WTC11 (cell line): ENCODE results near the gene POU5F1. TPM values are rescaled to one million over a fixed set of nuclear protein-coding genes. Genes with fewer than 3 reads are reported as not detected.

Experiments used
- ATAC-seq: fragments of 200-7000 bp; cut with Tn5 transposase; 2 replicates; pipeline ENCODE4 v1.10.0; 2021; ENCODE audit warnings: mild to moderate bottlenecking, moderate library complexity
- CTCF ChIA-PET: fragments of 300-600 bp; sonication (Branson Sonifier 250); formaldehyde crosslinking; loops from one replicate; lab custom pipeline; 2021; ENCODE audit warnings: antibody characterized with exemption; lab: Charles Lee
- POLR2A ChIA-PET: fragments of 350-600 bp; sonication (Branson Sonifier 250); formaldehyde crosslinking; loops from one replicate; lab custom pipeline; 2021; ENCODE audit warnings: antibody characterized with exemption; lab: Charles Lee
- DNase-seq: peaks from one replicate; pipeline ENCODE4 v3.0.0; 2021; ENCODE audit warnings: low spot score
- H3K27ac Mint-ChIP-seq: 2 replicates; pipeline ENCODE4 v1.8.0; 2021; ENCODE audit warnings: mixed read lengths
- H3K27me3 Mint-ChIP-seq: 2 replicates; pipeline ENCODE4 v1.8.0; 2021; ENCODE audit warnings: low read depth, mild to moderate bottlenecking, moderate library complexity, mixed read lengths
- H3K36me3 Mint-ChIP-seq: 2 replicates; pipeline ENCODE4 v1.8.0; 2021; ENCODE audit warnings: mixed read lengths
- H3K4me1 Mint-ChIP-seq: 2 replicates; pipeline ENCODE4 v1.8.0; 2022; ENCODE audit warnings: mixed read lengths
- H3K4me3 Mint-ChIP-seq: 2 replicates; pipeline ENCODE4 v1.8.0; 2021; ENCODE audit warnings: mild to moderate bottlenecking, moderate library complexity, mixed read lengths
- H3K9me3 Mint-ChIP-seq: 2 replicates; pipeline ENCODE4 v1.8.0; 2021; ENCODE audit warnings: mixed read lengths
- CREB1 ChIP-seq: sonication (generic); formaldehyde crosslinking; IDR thresholded peaks from 2 replicates; pipeline ENCODE4 v1.8.0; 2023; ENCODE audit warnings: mild to moderate bottlenecking, missing genetic modification reagents
- IRF2 ChIP-seq: sonication (generic); formaldehyde crosslinking; IDR thresholded peaks from 2 replicates; pipeline ENCODE4 v1.8.0; 2022; ENCODE audit warnings: low read depth, missing genetic modification reagents, borderline replicate concordance
- NFATC4 ChIP-seq: fragments of 250-450 bp; sonication (Bioruptor Pico); IDR thresholded peaks from 2 replicates; pipeline ENCODE4 v1.9.0; 2021; ENCODE audit warnings: mild to moderate bottlenecking
- NFYB ChIP-seq: sonication (generic); formaldehyde crosslinking; conservative IDR thresholded peaks from 2 replicates; pipeline ENCODE4 v1.8.0; 2022; ENCODE audit warnings: low read depth, missing genetic modification reagents
- TCF7 ChIP-seq: sonication (generic); formaldehyde crosslinking; IDR thresholded peaks from 2 replicates; pipeline ENCODE4 v1.8.0; 2022; ENCODE audit warnings: mild to moderate bottlenecking, low read depth, missing genetic modification reagents, moderate library complexity
- TEAD4 ChIP-seq: sonication (generic); formaldehyde crosslinking; IDR thresholded peaks from 2 replicates; pipeline ENCODE4 v1.8.0; 2022; ENCODE audit warnings: mild to moderate bottlenecking, missing genetic modification reagents
- ZNF138 ChIP-seq: sonication (generic); formaldehyde crosslinking; conservative IDR thresholded peaks from 2 replicates; pipeline ENCODE4 v1.8.1; 2022; ENCODE audit warnings: mild to moderate bottlenecking, moderate library complexity, missing genetic modification reagents
- ZNF423 ChIP-seq: fragments of 250-450 bp; sonication (Bioruptor Pico); IDR thresholded peaks from 2 replicates; pipeline ENCODE4 v2.1.2; 2022; ENCODE audit warnings: mild to moderate bottlenecking, moderate library complexity
- total RNA-seq: library from RNA; stranded (reverse); gene quantifications from 3 replicates; pipeline ENCODE4 v1.2.3, GENCODE V29; 2021
- TF ChIP-seq, protein P1 (sequence below): sonication (generic); formaldehyde crosslinking; IDR thresholded peaks from 2 replicates; pipeline ENCODE4 v1.8.1; 2022; ENCODE audit warnings: mild to moderate bottlenecking, moderate library complexity, missing genetic modification reagents
- TF ChIP-seq, protein P2 (sequence below): sonication (generic); formaldehyde crosslinking; IDR thresholded peaks from 2 replicates; pipeline ENCODE4 v1.8.1; 2023; ENCODE audit warnings: mild to moderate bottlenecking, missing genetic modification reagents
- TF ChIP-seq, protein P3 (sequence below): sonication (generic); formaldehyde crosslinking; IDR thresholded peaks from 2 replicates; pipeline ENCODE4 v1.8.1; 2023; ENCODE audit warnings: mild to moderate bottlenecking, missing genetic modification reagents
- TF ChIP-seq, protein P4 (sequence below): fragments of 200-600 bp; IDR thresholded peaks from 2 replicates; pipeline ENCODE4 v1.8.0; 2022; ENCODE audit warnings: antibody characterized with exemption
- TF ChIP-seq, protein P5 (sequence below): sonication (generic); formaldehyde crosslinking; IDR thresholded peaks from 2 replicates; pipeline ENCODE4 v1.8.1; 2023; ENCODE audit warnings: mild to moderate bottlenecking, missing genetic modification reagents, moderate library complexity
- TF ChIP-seq, protein P6 (sequence below): sonication (generic); formaldehyde crosslinking; conservative IDR thresholded peaks from 2 replicates; pipeline ENCODE4 v1.8.1; 2023; ENCODE audit warnings: mild to moderate bottlenecking, low read depth, missing genetic modification reagents, moderate library complexity

POU5F1 gene
- total RNA-seq, 1 experiment from 2014 or later = 2,735 TPM

DNA sequence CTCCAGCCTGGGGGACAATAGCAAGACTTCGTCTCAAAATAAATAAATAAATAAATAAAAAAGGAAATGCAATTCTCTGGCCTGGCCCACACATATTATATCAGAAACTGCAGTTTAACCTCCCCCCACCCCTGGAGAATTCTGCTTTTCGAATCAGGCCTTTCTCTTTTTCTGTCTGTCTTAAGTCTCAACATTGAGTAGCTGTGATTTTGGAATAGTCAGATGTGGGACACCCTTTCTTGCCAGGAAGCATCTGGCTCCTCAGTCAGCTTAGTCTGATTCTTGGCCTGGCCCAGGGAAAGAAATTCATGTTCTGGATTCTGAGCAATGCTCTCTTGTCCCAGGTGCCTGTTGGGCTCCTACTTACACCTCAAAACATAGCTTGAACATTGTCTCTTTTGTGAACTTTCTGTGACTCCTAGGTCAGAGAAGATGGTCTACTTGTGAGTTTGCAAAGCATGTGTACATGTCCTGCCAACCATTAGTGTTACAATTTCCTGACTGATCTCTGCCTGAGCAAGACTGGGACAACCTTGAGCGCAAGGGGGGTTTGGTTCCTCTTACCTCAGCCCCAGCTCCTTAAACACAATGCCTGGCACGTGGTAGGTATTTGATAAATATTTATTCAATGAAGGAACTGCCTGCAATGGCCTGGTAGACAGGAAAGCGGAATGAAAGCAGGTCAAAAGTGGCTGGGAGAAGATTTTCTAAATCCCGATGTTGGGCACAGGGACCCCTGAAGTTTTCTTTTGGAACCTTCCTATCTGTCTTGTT lies 23.8 kb upstream of the POU5F1 start:
- H3K27ac Mint-ChIP-seq = no peak overlapping the region
- POLR2A ChIA-PET = no interaction called here
- H3K9me3 Mint-ChIP-seq = peaks cover 14% of the 10 kb centered on the region
- TF ChIP-seq, protein P1, sequence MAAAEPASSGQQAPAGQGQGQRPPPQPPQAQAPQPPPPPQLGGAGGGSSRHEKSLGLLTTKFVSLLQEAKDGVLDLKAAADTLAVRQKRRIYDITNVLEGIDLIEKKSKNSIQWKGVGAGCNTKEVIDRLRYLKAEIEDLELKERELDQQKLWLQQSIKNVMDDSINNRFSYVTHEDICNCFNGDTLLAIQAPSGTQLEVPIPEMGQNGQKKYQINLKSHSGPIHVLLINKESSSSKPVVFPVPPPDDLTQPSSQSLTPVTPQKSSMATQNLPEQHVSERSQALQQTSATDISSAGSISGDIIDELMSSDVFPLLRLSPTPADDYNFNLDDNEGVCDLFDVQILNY (CRISPR knock-in tag) = no peak
- TF ChIP-seq ZNF423 (CRISPR knock-in tag) = no peak
- TF ChIP-seq, protein P2, sequence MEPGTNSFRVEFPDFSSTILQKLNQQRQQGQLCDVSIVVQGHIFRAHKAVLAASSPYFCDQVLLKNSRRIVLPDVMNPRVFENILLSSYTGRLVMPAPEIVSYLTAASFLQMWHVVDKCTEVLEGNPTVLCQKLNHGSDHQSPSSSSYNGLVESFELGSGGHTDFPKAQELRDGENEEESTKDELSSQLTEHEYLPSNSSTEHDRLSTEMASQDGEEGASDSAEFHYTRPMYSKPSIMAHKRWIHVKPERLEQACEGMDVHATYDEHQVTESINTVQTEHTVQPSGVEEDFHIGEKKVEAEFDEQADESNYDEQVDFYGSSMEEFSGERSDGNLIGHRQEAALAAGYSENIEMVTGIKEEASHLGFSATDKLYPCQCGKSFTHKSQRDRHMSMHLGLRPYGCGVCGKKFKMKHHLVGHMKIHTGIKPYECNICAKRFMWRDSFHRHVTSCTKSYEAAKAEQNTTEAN (CRISPR knock-in tag) = no peak
- no peak for TF ChIP-seq CREB1 (CRISPR knock-in tag)
- no peak for TF ChIP-seq NFYB
- TF ChIP-seq IRF2 (CRISPR knock-in tag) = no peak
- TF ChIP-seq, protein P3, sequence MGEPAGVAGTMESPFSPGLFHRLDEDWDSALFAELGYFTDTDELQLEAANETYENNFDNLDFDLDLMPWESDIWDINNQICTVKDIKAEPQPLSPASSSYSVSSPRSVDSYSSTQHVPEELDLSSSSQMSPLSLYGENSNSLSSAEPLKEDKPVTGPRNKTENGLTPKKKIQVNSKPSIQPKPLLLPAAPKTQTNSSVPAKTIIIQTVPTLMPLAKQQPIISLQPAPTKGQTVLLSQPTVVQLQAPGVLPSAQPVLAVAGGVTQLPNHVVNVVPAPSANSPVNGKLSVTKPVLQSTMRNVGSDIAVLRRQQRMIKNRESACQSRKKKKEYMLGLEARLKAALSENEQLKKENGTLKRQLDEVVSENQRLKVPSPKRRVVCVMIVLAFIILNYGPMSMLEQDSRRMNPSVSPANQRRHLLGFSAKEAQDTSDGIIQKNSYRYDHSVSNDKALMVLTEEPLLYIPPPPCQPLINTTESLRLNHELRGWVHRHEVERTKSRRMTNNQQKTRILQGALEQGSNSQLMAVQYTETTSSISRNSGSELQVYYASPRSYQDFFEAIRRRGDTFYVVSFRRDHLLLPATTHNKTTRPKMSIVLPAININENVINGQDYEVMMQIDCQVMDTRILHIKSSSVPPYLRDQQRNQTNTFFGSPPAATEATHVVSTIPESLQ (CRISPR knock-in tag) = no peak
- TF ChIP-seq TCF7 (CRISPR knock-in tag) = no peak
- TF ChIP-seq, all 79 proteins: peak for 0
- Mint-ChIP-seq H3K4me3 (no peak overlapping the region), H3K36me3 (peaks cover 14% of the 10 kb centered on the region), H3K27me3 (no peaks in the 10 kb centered on the region), H3K4me1 (peaks cover 13% of the 10 kb centered on the region)
- DNase-seq (no peak), ATAC-seq (no peak)
- CTCF ChIA-PET = interaction anchor here (0.8 to 6.5 kb wide), 9 partner anchors 22 to 184 kb away, joined by 3 to 60 read pairs (median 11); partner anchors contain the start of genes POU5F1 and PSORS1C2

DNA sequence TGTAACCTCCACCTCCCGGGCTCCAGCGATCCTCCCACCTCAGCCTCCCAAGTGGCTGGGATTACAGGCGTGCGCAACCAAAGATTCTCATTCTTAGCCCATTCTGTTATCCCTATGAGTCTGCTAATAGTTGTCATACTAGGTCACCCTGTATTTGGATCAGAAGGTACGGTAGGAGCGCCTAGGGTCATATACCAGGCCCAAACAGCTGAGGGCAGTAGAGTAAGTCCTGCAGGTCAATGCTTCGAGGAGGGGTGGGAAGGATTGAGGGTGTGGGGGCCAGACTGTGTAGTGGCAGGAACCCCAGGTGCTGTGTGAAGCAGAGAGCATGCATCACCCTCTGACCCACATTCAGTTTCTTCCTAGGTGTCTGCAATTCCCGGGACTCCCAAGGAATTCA lies 22.7 kb upstream of the POU5F1 start:
- Mint-ChIP-seq H3K4me3 (no peak overlapping the region), H3K36me3 (peaks cover 14% of the 10 kb centered on the region), H3K27ac (no peak overlapping the region), H3K9me3 (peaks cover 14% of the 10 kb centered on the region), H3K27me3 (no peaks in the 10 kb centered on the region)
- peak; percentile 11 for ATAC-seq
- POLR2A ChIA-PET = interaction anchor here (0.8 kb wide), 1 partner anchor 369 kb away, joined by 4 read pairs; no protein-coding TSS in a partner anchor
- TF ChIP-seq TEAD4 (CRISPR knock-in tag) = no peak
- TF ChIP-seq NFYB = no peak
- TF ChIP-seq, protein P4, sequence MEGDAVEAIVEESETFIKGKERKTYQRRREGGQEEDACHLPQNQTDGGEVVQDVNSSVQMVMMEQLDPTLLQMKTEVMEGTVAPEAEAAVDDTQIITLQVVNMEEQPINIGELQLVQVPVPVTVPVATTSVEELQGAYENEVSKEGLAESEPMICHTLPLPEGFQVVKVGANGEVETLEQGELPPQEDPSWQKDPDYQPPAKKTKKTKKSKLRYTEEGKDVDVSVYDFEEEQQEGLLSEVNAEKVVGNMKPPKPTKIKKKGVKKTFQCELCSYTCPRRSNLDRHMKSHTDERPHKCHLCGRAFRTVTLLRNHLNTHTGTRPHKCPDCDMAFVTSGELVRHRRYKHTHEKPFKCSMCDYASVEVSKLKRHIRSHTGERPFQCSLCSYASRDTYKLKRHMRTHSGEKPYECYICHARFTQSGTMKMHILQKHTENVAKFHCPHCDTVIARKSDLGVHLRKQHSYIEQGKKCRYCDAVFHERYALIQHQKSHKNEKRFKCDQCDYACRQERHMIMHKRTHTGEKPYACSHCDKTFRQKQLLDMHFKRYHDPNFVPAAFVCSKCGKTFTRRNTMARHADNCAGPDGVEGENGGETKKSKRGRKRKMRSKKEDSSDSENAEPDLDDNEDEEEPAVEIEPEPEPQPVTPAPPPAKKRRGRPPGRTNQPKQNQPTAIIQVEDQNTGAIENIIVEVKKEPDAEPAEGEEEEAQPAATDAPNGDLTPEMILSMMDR = no peak
- TF ChIP-seq, protein P5, sequence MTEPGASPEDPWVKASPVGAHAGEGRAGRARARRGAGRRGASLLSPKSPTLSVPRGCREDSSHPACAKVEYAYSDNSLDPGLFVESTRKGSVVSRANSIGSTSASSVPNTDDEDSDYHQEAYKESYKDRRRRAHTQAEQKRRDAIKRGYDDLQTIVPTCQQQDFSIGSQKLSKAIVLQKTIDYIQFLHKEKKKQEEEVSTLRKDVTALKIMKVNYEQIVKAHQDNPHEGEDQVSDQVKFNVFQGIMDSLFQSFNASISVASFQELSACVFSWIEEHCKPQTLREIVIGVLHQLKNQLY (CRISPR knock-in tag) = no peak
- TF ChIP-seq, protein P6, sequence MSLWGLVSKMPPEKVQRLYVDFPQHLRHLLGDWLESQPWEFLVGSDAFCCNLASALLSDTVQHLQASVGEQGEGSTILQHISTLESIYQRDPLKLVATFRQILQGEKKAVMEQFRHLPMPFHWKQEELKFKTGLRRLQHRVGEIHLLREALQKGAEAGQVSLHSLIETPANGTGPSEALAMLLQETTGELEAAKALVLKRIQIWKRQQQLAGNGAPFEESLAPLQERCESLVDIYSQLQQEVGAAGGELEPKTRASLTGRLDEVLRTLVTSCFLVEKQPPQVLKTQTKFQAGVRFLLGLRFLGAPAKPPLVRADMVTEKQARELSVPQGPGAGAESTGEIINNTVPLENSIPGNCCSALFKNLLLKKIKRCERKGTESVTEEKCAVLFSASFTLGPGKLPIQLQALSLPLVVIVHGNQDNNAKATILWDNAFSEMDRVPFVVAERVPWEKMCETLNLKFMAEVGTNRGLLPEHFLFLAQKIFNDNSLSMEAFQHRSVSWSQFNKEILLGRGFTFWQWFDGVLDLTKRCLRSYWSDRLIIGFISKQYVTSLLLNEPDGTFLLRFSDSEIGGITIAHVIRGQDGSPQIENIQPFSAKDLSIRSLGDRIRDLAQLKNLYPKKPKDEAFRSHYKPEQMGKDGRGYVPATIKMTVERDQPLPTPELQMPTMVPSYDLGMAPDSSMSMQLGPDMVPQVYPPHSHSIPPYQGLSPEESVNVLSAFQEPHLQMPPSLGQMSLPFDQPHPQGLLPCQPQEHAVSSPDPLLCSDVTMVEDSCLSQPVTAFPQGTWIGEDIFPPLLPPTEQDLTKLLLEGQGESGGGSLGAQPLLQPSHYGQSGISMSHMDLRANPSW = no peak
- no peak for TF ChIP-seq ZNF138
- TF ChIP-seq NFATC4 (CRISPR knock-in tag) = no peak
- TF ChIP-seq, all 79 proteins: peak for 0
- H3K4me1 Mint-ChIP-seq = peaks cover 14% of the 10 kb centered on the region
- DNase-seq = no peak
- CTCF ChIA-PET = interaction anchor here (0.6 to 6.5 kb wide), 26 partner anchors 10 to 1746 kb away, joined by 3 to 60 read pairs (median 4); partner anchors contain the start of genes POU5F1, PSORS1C2 and TCF19
